SU-DHL-6 (cell line): Measurements from ENCODE around the gene WASHC3.

ENCODE experiments used
- H2AFZ ChIP-seq: fragments of 200-600 bp; sonication (generic); 2 replicates; pipeline ENCODE4 v1.6.1; 2014; ENCODE audit warnings: low read depth, mild to moderate bottlenecking, moderate library complexity, mixed read lengths, antibody characterized with exemption, low read length; ENCODE audit not compliant: severe bottlenecking
- H3F3A ChIP-seq: fragments of 200-600 bp; shearing (Covaris generic); 2 replicates; pipeline ENCODE4 v1.6.0; 2016; ENCODE audit warnings: antibody characterized with exemption, mild to moderate bottlenecking; ENCODE audit not compliant: insufficient read depth
- H3K27ac ChIP-seq: fragments of 200-600 bp; sonication (generic); 2 replicates; pipeline ENCODE4 v1.5.1; 2016; ENCODE audit warnings: low read depth, mild to moderate bottlenecking, low read length, moderate library complexity, mixed read lengths
- H3K27me3 ChIP-seq: fragments of 200-600 bp; sonication (generic), shearing (Covaris generic); 2 replicates; pipeline ENCODE4 v1.6.0; 2014; ENCODE audit warnings: mild to moderate bottlenecking, low read length
- H3K36me3 ChIP-seq: fragments of 200-600 bp; sonication (generic); 2 replicates; pipeline ENCODE4 v1.6.1; 2014; ENCODE audit warnings: mild to moderate bottlenecking, low read length, mixed read lengths
- H3K4me2 ChIP-seq: fragments of 300-600, 200-600 bp; shearing (Covaris generic), sonication (generic); 2 replicates; pipeline ENCODE4 v1.6.0; 2014; ENCODE audit warnings: low read length, low read depth, mild to moderate bottlenecking; ENCODE audit not compliant: poor library complexity, severe bottlenecking
- H3K4me3 ChIP-seq: fragments of 200-600 bp; sonication (generic); 2 replicates; pipeline ENCODE4 v1.5.1; 2014; ENCODE audit warnings: antibody characterized with exemption, low read length, mild to moderate bottlenecking, mixed read lengths; ENCODE audit not compliant: insufficient read depth, poor library complexity, severe bottlenecking
- H3K79me2 ChIP-seq: fragments of 200-600 bp; sonication (generic); 2 replicates; pipeline ENCODE4 v1.6.1; 2014; ENCODE audit warnings: mild to moderate bottlenecking, low read length, moderate library complexity; ENCODE audit not compliant: insufficient read depth
- H3K9ac ChIP-seq: fragments of 200-600 bp; sonication (generic); 2 replicates; pipeline ENCODE4 v1.7.0; 2014; ENCODE audit warnings: mild to moderate bottlenecking, low read length
- H3K9me2 ChIP-seq: fragments of 200-600 bp; sonication (generic); replicated peaks from 2 replicates; pipeline ENCODE4 v1.6.1; 2014; ENCODE audit warnings: low read length; ENCODE audit not compliant: insufficient read depth
- H3K9me3 ChIP-seq: fragments of 200-600 bp; sonication (generic); 2 replicates; pipeline ENCODE4 v1.6.1; 2014; ENCODE audit warnings: low read length, mixed read lengths; ENCODE audit not compliant: insufficient read depth
- H4K20me1 ChIP-seq: fragments of 200-600 bp; sonication (generic); 2 replicates; pipeline ENCODE4 v1.6.1; 2014; ENCODE audit warnings: low read depth, mild to moderate bottlenecking, antibody characterized with exemption, low read length, moderate library complexity, mixed read lengths
- EZH2phosphoT487 ChIP-seq: fragments of 200-600 bp; sonication (generic), shearing (Covaris generic); conservative IDR thresholded peaks from 2 replicates; pipeline ENCODE4 v1.6.1; 2018; ENCODE audit warnings: mild to moderate bottlenecking, antibody characterized with exemption, low read length, moderate library complexity, mixed read lengths
- TF ChIP-seq, protein P1 (sequence below): fragments of 200-600 bp; sonication (generic); IDR thresholded peaks from one replicate; pipeline ENCODE4 v1.5.1; 2017; ENCODE audit warnings: antibody characterized with exemption, mild to moderate bottlenecking, low read length, moderate library complexity; ENCODE audit not compliant: insufficient read depth, poor library complexity, severe bottlenecking

The WASHC3 gene

DNA sequence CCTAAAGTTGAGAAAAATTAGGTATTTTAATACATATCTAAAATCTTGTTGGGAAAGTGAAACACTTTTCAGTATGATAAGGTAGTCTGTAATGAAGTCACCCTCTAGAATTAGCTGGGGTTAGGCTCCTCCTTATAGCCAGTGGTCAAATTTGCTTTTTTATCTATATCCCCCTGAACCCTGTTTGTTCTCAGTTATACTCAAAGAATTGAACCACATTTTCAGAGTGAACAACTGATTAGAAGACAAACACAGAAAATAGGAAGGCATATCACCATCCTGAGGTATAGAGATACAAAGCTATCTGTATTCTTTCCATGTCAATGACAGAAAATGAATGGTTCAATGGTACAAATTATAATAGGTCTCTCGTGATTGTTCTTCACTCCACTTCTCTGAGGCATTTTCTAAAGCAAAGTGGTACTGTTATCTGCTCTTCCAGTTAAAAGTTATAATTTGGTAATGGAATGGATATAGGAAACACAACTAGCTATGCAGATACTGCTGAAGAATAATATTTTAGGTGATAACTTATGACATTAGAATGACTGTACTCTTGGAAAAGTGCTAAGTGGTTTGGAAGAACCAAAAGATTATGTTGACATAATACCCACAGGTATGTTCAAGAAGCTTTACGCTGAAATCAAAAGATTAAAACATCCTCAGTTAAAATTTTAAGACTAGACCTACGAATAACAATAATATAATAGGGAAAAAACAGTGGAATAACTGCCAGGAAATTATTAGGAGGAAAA lies 27.6 kb downstream of the WASHC3 start:
- Histone ChIP-seq H3K4me2 (no peak overlapping the region), H3F3A (no peaks in the 10 kb centered on the region), H3K27me3 (no peaks in the 10 kb centered on the region), H3K9me3 (no peaks in the 10 kb centered on the region), H3K79me2 (no peaks in the 10 kb centered on the region), H4K20me1 (no peaks in the 10 kb centered on the region), H3K9ac (no peak overlapping the region), H3K36me3 (peaks cover 10% of the 10 kb centered on the region; the same call in 1 of the 2 replicates), H3K9me2 (no peaks in the 10 kb centered on the region), H2AFZ (no peak overlapping the region), H3K4me3 (no peak overlapping the region), H3K27ac (no peak overlapping the region)
- TF ChIP-seq, protein P1, sequence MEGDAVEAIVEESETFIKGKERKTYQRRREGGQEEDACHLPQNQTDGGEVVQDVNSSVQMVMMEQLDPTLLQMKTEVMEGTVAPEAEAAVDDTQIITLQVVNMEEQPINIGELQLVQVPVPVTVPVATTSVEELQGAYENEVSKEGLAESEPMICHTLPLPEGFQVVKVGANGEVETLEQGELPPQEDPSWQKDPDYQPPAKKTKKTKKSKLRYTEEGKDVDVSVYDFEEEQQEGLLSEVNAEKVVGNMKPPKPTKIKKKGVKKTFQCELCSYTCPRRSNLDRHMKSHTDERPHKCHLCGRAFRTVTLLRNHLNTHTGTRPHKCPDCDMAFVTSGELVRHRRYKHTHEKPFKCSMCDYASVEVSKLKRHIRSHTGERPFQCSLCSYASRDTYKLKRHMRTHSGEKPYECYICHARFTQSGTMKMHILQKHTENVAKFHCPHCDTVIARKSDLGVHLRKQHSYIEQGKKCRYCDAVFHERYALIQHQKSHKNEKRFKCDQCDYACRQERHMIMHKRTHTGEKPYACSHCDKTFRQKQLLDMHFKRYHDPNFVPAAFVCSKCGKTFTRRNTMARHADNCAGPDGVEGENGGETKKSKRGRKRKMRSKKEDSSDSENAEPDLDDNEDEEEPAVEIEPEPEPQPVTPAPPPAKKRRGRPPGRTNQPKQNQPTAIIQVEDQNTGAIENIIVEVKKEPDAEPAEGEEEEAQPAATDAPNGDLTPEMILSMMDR: no peak
- no peak for TF ChIP-seq EZH2phosphoT487

DNA sequence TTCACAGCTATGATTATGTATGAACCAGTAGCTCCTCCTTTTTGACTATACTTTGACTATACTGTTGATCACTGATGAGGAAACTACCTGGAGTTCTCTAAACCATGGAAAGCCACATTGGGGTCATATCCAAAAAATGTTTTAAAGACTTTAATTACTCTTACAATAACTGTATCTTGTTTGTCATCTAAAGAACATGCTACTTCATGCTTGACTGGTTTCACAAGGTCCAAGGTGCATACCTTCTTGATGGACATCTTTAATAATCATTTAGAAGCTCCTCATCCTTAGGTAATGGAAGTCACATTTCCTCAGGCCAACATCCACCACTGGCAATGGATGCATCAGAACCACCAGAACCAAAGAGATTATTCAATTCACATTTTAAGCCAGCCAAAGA lies 29.9 kb downstream of the WASHC3 start:
- Histone ChIP-seq H3K79me2 (no peaks in the 10 kb centered on the region), H3K4me2 (no peak overlapping the region), H3F3A (no peaks in the 10 kb centered on the region), H3K9me3 (no peaks in the 10 kb centered on the region), H2AFZ (no peak overlapping the region), H3K27me3 (no peaks in the 10 kb centered on the region), H3K9me2 (no peaks in the 10 kb centered on the region), H3K27ac (no peak overlapping the region), H3K36me3 (0 out of 2 replicates have a peak, but pooled peaks cover 5% of the 10 kb centered on the region), H3K9ac (no peak overlapping the region), H3K4me3 (no peak overlapping the region), H4K20me1 (no peaks in the 10 kb centered on the region)
- TF ChIP-seq EZH2phosphoT487: no peak
- TF ChIP-seq, protein P1: no peak

GRCh38 chr12:102029141-102029540 lies 32.6 kb downstream of the WASHC3 start:
- Histone ChIP-seq H3K27me3 (no peaks in the 10 kb centered on the region), H3K79me2 (no peaks in the 10 kb centered on the region), H3K4me2 (no peak overlapping the region), H2AFZ (no peak overlapping the region), H3K9ac (no peak overlapping the region), H3K36me3 (peaks cover 14% of the 10 kb centered on the region; the same call in 1 of the 2 replicates), H3K9me2 (no peaks in the 10 kb centered on the region), H3K4me3 (no peak overlapping the region), H4K20me1 (no peaks in the 10 kb centered on the region), H3K9me3 (no peaks in the 10 kb centered on the region), H3F3A (no peaks in the 10 kb centered on the region), H3K27ac (no peak overlapping the region)
- TF ChIP-seq EZH2phosphoT487: no peak
- TF ChIP-seq, protein P1: no peak
